ENCODE measurements around the gene FNDC8.

Gene FNDC8

GRCh38 chr17:35083071-35083470 is 38.3 kb upstream of the FNDC8 start:
- Histone ChIP-seq H3K9me2 (replicated peaks; ENCODE audit: insufficient read depth, low read length) (no peaks in the 10 kb centered on the region), H4K20me1 (ENCODE audit: low read depth, low read length) (no peaks in the 10 kb centered on the region), H3K9me3 (ENCODE audit: insufficient read depth, low read length) (no peaks in the 10 kb centered on the region), H3K4me3 (ENCODE audit: insufficient read depth, low read length, poor library complexity, severe bottlenecking) (no peak overlapping the region), H3F3A (ENCODE audit: insufficient read depth) (0 out of 2 replicates have a peak, but pooled peaks cover 4% of the 10 kb centered on the region), H3K27ac (ENCODE audit: low read depth, low read length) (no peak overlapping the region), H3K4me2 (ENCODE audit: low read depth, low read length, poor library complexity, severe bottlenecking) (no peak overlapping the region), H2AFZ (ENCODE audit: low read depth, low read length, severe bottlenecking) (no peak overlapping the region), H3K36me3 (ENCODE audit: low read length) (no peaks in the 10 kb centered on the region), H3K79me2 (ENCODE audit: insufficient read depth, low read length) (no peaks in the 10 kb centered on the region), H3K27me3 (ENCODE audit: low read length) (no peaks in the 10 kb centered on the region), H3K9ac (ENCODE audit: low read length) (no peak overlapping the region)
- TF ChIP-seq CTCF (IDR thresholded peaks at IDR 0.05; ENCODE audit: insufficient read depth, low read length, poor library complexity, severe bottlenecking), result no peak
- no peak for TF ChIP-seq EZH2phosphoT487 (conservative IDR thresholded peaks at IDR 0.05; ENCODE audit: low read length)

GRCh38 chr17:35084987-35085386 is 36.4 kb upstream of the FNDC8 start:
- H3K9me2 ChIP-seq (replicated peaks; ENCODE audit: insufficient read depth, low read length), result no peaks in the 10 kb centered on the region
- H3K27me3 ChIP-seq (ENCODE audit: low read length), result no peaks in the 10 kb centered on the region
- H3K27ac ChIP-seq (ENCODE audit: low read depth, low read length), result no peak overlapping the region
- no peak for TF ChIP-seq EZH2phosphoT487 (conservative IDR thresholded peaks at IDR 0.05; ENCODE audit: low read length)
- H3K36me3 ChIP-seq (ENCODE audit: low read length), result no peaks in the 10 kb centered on the region
- no peaks in the 10 kb centered on the region for H3K79me2 ChIP-seq (ENCODE audit: insufficient read depth, low read length)
- no peaks in the 10 kb centered on the region for H4K20me1 ChIP-seq (ENCODE audit: low read depth, low read length)
- H3K4me3 ChIP-seq (ENCODE audit: insufficient read depth, low read length, poor library complexity, severe bottlenecking), result no peak overlapping the region
- 0 out of 2 replicates have a peak, but pooled peaks cover 5% of the 10 kb centered on the region for H3F3A ChIP-seq (ENCODE audit: insufficient read depth)
- H3K9ac ChIP-seq (ENCODE audit: low read length), result no peak overlapping the region
- H3K4me2 ChIP-seq (ENCODE audit: low read depth, low read length, poor library complexity, severe bottlenecking), result no peak overlapping the region
- no peaks in the 10 kb centered on the region for H3K9me3 ChIP-seq (ENCODE audit: insufficient read depth, low read length)
- no peak overlapping the region for H2AFZ ChIP-seq (ENCODE audit: low read depth, low read length, severe bottlenecking)

- no peaks in the 10 kb centered on the region for H3K9me3 ChIP-seq (ENCODE audit: insufficient read depth, low read length)
- H3K9me2 ChIP-seq (replicated peaks; ENCODE audit: insufficient read depth, low read length), result no peaks in the 10 kb centered on the region
- TF ChIP-seq CTCF (IDR thresholded peaks at IDR 0.05; ENCODE audit: insufficient read depth, low read length, poor library complexity, severe bottlenecking) (no peak), EZH2phosphoT487 (conservative IDR thresholded peaks at IDR 0.05; ENCODE audit: low read length) (no peak)
- H3K79me2 ChIP-seq (ENCODE audit: insufficient read depth, low read length), result no peaks in the 10 kb centered on the region
- H3F3A ChIP-seq (ENCODE audit: insufficient read depth), result 0 out of 2 replicates have a peak, but pooled peaks cover 5% of the 10 kb centered on the region
- H3K4me3 ChIP-seq (ENCODE audit: insufficient read depth, low read length, poor library complexity, severe bottlenecking), result no peak overlapping the region
- H3K4me2 ChIP-seq (ENCODE audit: low read depth, low read length, poor library complexity, severe bottlenecking), result no peak overlapping the region
- no peak overlapping the region for H3K9ac ChIP-seq (ENCODE audit: low read length)
- H3K27ac ChIP-seq (ENCODE audit: low read depth, low read length), result no peak overlapping the region
- no peaks in the 10 kb centered on the region for H3K27me3 ChIP-seq (ENCODE audit: low read length)
- no peaks in the 10 kb centered on the region for H4K20me1 ChIP-seq (ENCODE audit: low read depth, low read length)
- no peaks in the 10 kb centered on the region for H3K36me3 ChIP-seq (ENCODE audit: low read length)
- no peak overlapping the region for H2AFZ ChIP-seq (ENCODE audit: low read depth, low read length, severe bottlenecking)
These were observed 35.3 kb upstream of the FNDC8 start for GRCh38 chr17:35086164-35086563.

GRCh38 chr17:35086931-35087573 is 34.4 kb upstream of the FNDC8 start:
- Histone ChIP-seq H3K9ac (ENCODE audit: low read length) (no peak overlapping the region), H3K79me2 (ENCODE audit: insufficient read depth, low read length) (no peaks in the 10 kb centered on the region)

More at GRCh38 chr17:35086931-35087573, 34.4 kb upstream of the FNDC8 start:
- no peak for TF ChIP-seq CTCF (IDR thresholded peaks at IDR 0.05; ENCODE audit: insufficient read depth, low read length, poor library complexity, severe bottlenecking)
- no peak for TF ChIP-seq EZH2phosphoT487 (conservative IDR thresholded peaks at IDR 0.05; ENCODE audit: low read length)
- Histone ChIP-seq H3K4me3 (ENCODE audit: insufficient read depth, low read length, poor library complexity, severe bottlenecking) (no peak overlapping the region), H3K9me2 (replicated peaks; ENCODE audit: insufficient read depth, low read length) (no peaks in the 10 kb centered on the region), H3K4me2 (ENCODE audit: low read depth, low read length, poor library complexity, severe bottlenecking) (no peak overlapping the region), H3K27me3 (ENCODE audit: low read length) (no peaks in the 10 kb centered on the region), H4K20me1 (ENCODE audit: low read depth, low read length) (no peaks in the 10 kb centered on the region), H3K36me3 (ENCODE audit: low read length) (no peaks in the 10 kb centered on the region), H3K27ac (ENCODE audit: low read depth, low read length) (no peak overlapping the region), H3K9me3 (ENCODE audit: insufficient read depth, low read length) (no peaks in the 10 kb centered on the region), H3F3A (ENCODE audit: insufficient read depth) (0 out of 2 replicates have a peak, but pooled peaks cover 5% of the 10 kb centered on the region), H2AFZ (ENCODE audit: low read depth, low read length, severe bottlenecking) (no peak overlapping the region)
